HepG2 (cell line): ENCODE data around the gene ACVR1B. TPM values are rescaled to one million over a fixed set of nuclear protein-coding genes. Genes with fewer than 3 reads are reported as not detected.

Experiments
- ATAC-seq: fragments of 200-7000 bp; cut with Tn5 transposase; 3 replicates; pipeline ENCODE4 v1.9.1; 2020; ENCODE audit warnings: mild to moderate bottlenecking, moderate library complexity
- BruUV-seq: library from RNA; stranded (reverse); fragments of 400-500 nt; replicated peaks from 2 replicates; lab custom pipeline; 2021; lab: Mats Ljungman, UMichigan
- CTCF ChIA-PET: fragments of 300-600 bp; formaldehyde crosslinking; extraction: SDS; loops from one replicate; lab custom pipeline; 2021; ENCODE audit warnings: low total read pairs, inconsistent platforms, low intra/inter-chr PET ratio; lab: Yijun Ruan, JAX
- POLR2A ChIA-PET: fragments of 350-600 bp; sonication (Branson Sonifier 250); formaldehyde crosslinking; loops from one replicate; lab custom pipeline; 2020; ENCODE audit warnings: antibody characterized with exemption, inconsistent platforms; lab: Yijun Ruan, JAX
- DNase-seq: peaks from one replicate; pipeline ENCODE4 v3.0.0-alpha.2; 2015; ENCODE audit warnings: low spot score
- FAIRE-seq: peaks from 3 replicates; lab custom pipeline; 2011; peaks lifted over from hg19 to GRCh38; lab: Jason Lieb, UNC
- H2AFZ ChIP-seq: one replicate; pipeline ENCODE4 v1.6.1; 2011; ENCODE audit warnings: low read length, inconsistent platforms
- H3K27ac ChIP-seq: fragments of 300-600 bp; 3 replicates; pipeline ENCODE4 v1.8.0; 2011; ENCODE audit warnings: mixed run types, mild to moderate bottlenecking, mixed read lengths, low read length, inconsistent platforms; ENCODE audit not compliant: insufficient read depth; ENCODE audit errors: extremely low read length
- H3K27me3 ChIP-seq, 2 experiments: fragments of 200-600 bp in 1 of 2; 2 replicates in 1 of 2; 3 replicates in 1 of 2; pipeline versions ENCODE4 v1.6.0 to v1.8.0; 2011; ENCODE audit warnings: low read length in 2 of 2, mild to moderate bottlenecking in 2 of 2, moderate library complexity in 2 of 2, inconsistent platforms in 1 of 2; ENCODE audit not compliant: insufficient read depth in 2 of 2, control insufficient read depth in 1 of 2
- H3K36me3 ChIP-seq, 2 experiments: fragments of 200-600 bp in 1 of 2; replicated peaks in 1 of 2; 2 replicates in 1 of 2; 3 replicates in 1 of 2; pipeline versions ENCODE4 v1.5.1 to v1.8.0; 2011; ENCODE audit warnings: low read length in 2 of 2, inconsistent platforms in 1 of 2; ENCODE audit not compliant: insufficient read depth in 2 of 2, control insufficient read depth in 1 of 2
- H3K4me1 ChIP-seq: 2 replicates; pipeline ENCODE4 v1.5.1; 2012; ENCODE audit warnings: low read length, inconsistent platforms; ENCODE audit not compliant: insufficient read depth
- H3K4me2 ChIP-seq: 2 replicates; pipeline ENCODE4 v1.6.0; 2011; ENCODE audit warnings: low read depth, low read length, inconsistent platforms
- H3K4me3 ChIP-seq, 3 experiments: fragments of 200-600 bp in 1 of 3; sonication (generic), shearing (Covaris generic) in 1 of 3; replicated peaks in 1 of 3; 2 replicates each; pipeline ENCODE4 v1.5.1; 2011 to 2016; ENCODE audit warnings: low read length in 3 of 3, inconsistent platforms in 2 of 3, low read depth in 2 of 3, mild to moderate bottlenecking in 2 of 3, control low read depth in 1 of 3, mixed read lengths in 1 of 3; ENCODE audit not compliant: insufficient read depth in 1 of 3
- H3K79me2 ChIP-seq: one replicate; pipeline ENCODE4 v1.6.1; 2011; ENCODE audit warnings: low read length, inconsistent platforms; ENCODE audit not compliant: insufficient read depth
- H3K9ac ChIP-seq: 2 replicates; pipeline ENCODE4 v1.6.0; 2011; ENCODE audit warnings: mild to moderate bottlenecking, low read depth, low read length, inconsistent platforms; ENCODE audit not compliant: insufficient read depth
- H3K9me3 ChIP-seq: 2 replicates; pipeline ENCODE4 v1.5.1; 2012; ENCODE audit warnings: mild to moderate bottlenecking, low read length
- H4K20me1 ChIP-seq: 2 replicates; pipeline ENCODE4 v1.6.0; 2011; ENCODE audit warnings: inconsistent platforms, mild to moderate bottlenecking, low read length, moderate library complexity; ENCODE audit not compliant: insufficient read depth
- DMTF1 ChIP-seq: sonication (generic); formaldehyde crosslinking; IDR thresholded peaks from 2 replicates; pipeline ENCODE4 v1.4.0; 2020; ENCODE audit warnings: mild to moderate bottlenecking, missing genetic modification reagents
- KAT7 ChIP-seq: IDR thresholded peaks from 2 replicates; pipeline ENCODE4 v1.6.1; 2018; ENCODE audit warnings: borderline replicate concordance, missing compliant biosample characterization
- NCOA2 ChIP-seq: sonication (generic); formaldehyde crosslinking; IDR thresholded peaks from 2 replicates; pipeline ENCODE4 v1.8.0; 2022; ENCODE audit warnings: inconsistent platforms
- NR2F6 ChIP-seq, 2 experiments: IDR thresholded peaks; 2 replicates each; pipeline ENCODE4 v1.6.1; 2016; ENCODE audit warnings: antibody characterized with exemption in 1 of 2, mild to moderate bottlenecking in 1 of 2
- PBX2 ChIP-seq: IDR thresholded peaks from 2 replicates; pipeline ENCODE4 v1.6.1; 2016; ENCODE audit warnings: control low read depth
- PCBP1 ChIP-seq: fragments of 200-400 bp; formaldehyde crosslinking; IDR thresholded peaks from 2 replicates; pipeline ENCODE4 v1.6.1; 2017; ENCODE audit warnings: mild to moderate bottlenecking, low read depth, low read length, borderline replicate concordance
- POLR2A ChIP-seq, 2 experiments: IDR thresholded peaks; 2 replicates each; pipeline ENCODE4 v1.6.1; 2011; ENCODE audit warnings: low read depth in 2 of 2, low read length in 2 of 2, mild to moderate bottlenecking in 1 of 2, moderate library complexity in 1 of 2; ENCODE audit not compliant: insufficient read depth in 1 of 2
- RAD51 ChIP-seq: fragments of 450-650 bp; IDR thresholded peaks from 2 replicates; pipeline ENCODE4 v1.6.1; 2016; ENCODE audit warnings: borderline replicate concordance
- RNF2 ChIP-seq: fragments of 450-650 bp; conservative IDR thresholded peaks from 2 replicates; pipeline ENCODE4 v1.6.1; 2016; ENCODE audit warnings: low read depth
- RORA ChIP-seq: sonication (generic); formaldehyde crosslinking; IDR thresholded peaks from 2 replicates; pipeline ENCODE4 v1.5.0; 2020; ENCODE audit warnings: mild to moderate bottlenecking, missing genetic modification reagents, moderate library complexity
- SP1 ChIP-seq, 2 experiments: fragments of 450-650 bp in 1 of 2; sonication (generic) in 1 of 2; formaldehyde crosslinking in 1 of 2; IDR thresholded peaks; 2 replicates each; pipeline versions ENCODE4 v1.4.0 to v1.6.1; 2016 to 2020; ENCODE audit warnings: missing genetic modification reagents in 1 of 2
- TAF1 ChIP-seq: sonication (generic); formaldehyde crosslinking; IDR thresholded peaks from 2 replicates; pipeline ENCODE4 v1.4.0; 2020; ENCODE audit warnings: missing genetic modification reagents
- YEATS2 ChIP-seq: sonication (generic); formaldehyde crosslinking; IDR thresholded peaks from 2 replicates; pipeline ENCODE4 v1.4.0; 2020; ENCODE audit warnings: missing genetic modification reagents, borderline replicate concordance
- ZMAT3 ChIP-seq: sonication (generic); formaldehyde crosslinking; conservative IDR thresholded peaks from 2 replicates; pipeline ENCODE4 v1.7.0; 2021; ENCODE audit warnings: missing genetic modification reagents
- ZNF10 ChIP-seq: sonication (generic); formaldehyde crosslinking; IDR thresholded peaks from 2 replicates; pipeline ENCODE4 v1.4.0; 2020; ENCODE audit warnings: mild to moderate bottlenecking, low read depth, missing genetic modification reagents, borderline replicate concordance
- ZNF280B ChIP-seq: sonication (generic); formaldehyde crosslinking; IDR thresholded peaks from 2 replicates; pipeline ENCODE4 v1.5.0; 2020; ENCODE audit warnings: missing genetic modification reagents, mild to moderate bottlenecking, borderline replicate concordance
- ZNF761 ChIP-seq: sonication (generic); formaldehyde crosslinking; conservative IDR thresholded peaks from 2 replicates; pipeline ENCODE4 v1.4.0; 2020; ENCODE audit warnings: mild to moderate bottlenecking, missing genetic modification reagents
- WGBS: methylation state at CpG from one replicate; pipeline ENCODE4 v1.1.6; 2017; ENCODE audit warnings: low lambda C conversion rate; 5-methylcytosine and 5-hydroxymethylcytosine counted together
- in situ Hi-C: cut with HindIII; loops from 2 replicates; pipeline ENCODE4 v1.10.0; 2017; ENCODE audit warnings: low pct_unique_long_range_greater_than_20kb; ENCODE audit not compliant: extremely low pct_ligation_motif_present
- intact Hi-C: fragments of 100-400 bp; cut with micrococcal nuclease; formaldehyde crosslinking; loops from one replicate; pipeline ENCODE4 v1.10.0; 2022; ENCODE audit not compliant: unreplicated experiment
- polyA plus RNA-seq, 8 experiments: library from polyadenylated mRNA; depleted of rRNA in 3 of 8; stranded (reverse) in 7 of 8; unstranded in 1 of 8; fragments of >200 nt; fragmentation: Illumina TruSeq in 4 of 8; extraction: Trizol in 4 of 8; gene quantifications; 2 replicates each; pipeline versions ENCODE4 v1.2.1 to v1.2.3, GENCODE V29; 2011 to 2016; ENCODE audit warnings: low read depth in 4 of 8, missing spikeins in 1 of 8, mixed read lengths in 1 of 8; ENCODE audit not compliant: insufficient read depth in 1 of 8
- total RNA-seq, 5 experiments: library from RNA; depleted of rRNA; stranded (reverse); fragments of >200 nt; fragmentation: Illumina TruSeq; extraction: Trizol; gene quantifications; 2 replicates each; pipeline ENCODE4 v1.2.3, GENCODE V29; 2016; ENCODE audit warnings: low read depth in 1 of 5

The ACVR1B gene
- total and polyA plus RNA-seq, 2 of the 13 experiments (the other 11 are each of a cell fraction or from before 2014, with no cell fraction given), result 8.9 to 12.1 TPM

- H3K36me3 ChIP-seq, result peaks cover 4 to 6% of the 10 kb centered on the region in 2 experiments; a peak in 2 of 5 replicates
- in situ Hi-C loops (no loop called here), intact Hi-C loops (no loop called here)
- H3K4me2 ChIP-seq, result peak overlapping the region; percentile 86
- FAIRE-seq (peak; percentile 61), DNase-seq (peak; percentile 72), ATAC-seq (peak; percentile 84)
- 0 out of 5 replicates have a peak, but pooled peaks cover 0 to 1% of the 10 kb centered on the region in 2 experiments for H3K27me3 ChIP-seq
- H3K9ac ChIP-seq, result peak overlapping the region; percentile 66
- peak overlapping the region; percentile 62 for H3K27ac ChIP-seq
- H3K4me1 ChIP-seq, result peaks cover 49% of the 10 kb centered on the region
- WGBS, result 42% methylated on average over 2 of the region's 11 CpGs
- no peak overlapping the region for H2AFZ ChIP-seq
- BruUV-seq, result no TSS peak
- ChIA-PET CTCF (interaction anchor here (0.7 kb wide), 1 partner anchor 11 kb away, joined by 3 read pairs; no protein-coding TSS in a partner anchor), POLR2A (interaction anchor here (0.7 to 3.2 kb wide), 8 partner anchors 9 to 73 kb away, joined by 3 to 45 read pairs (median 8); partner anchors contain the start of gene NR4A1)
- no peaks in the 10 kb centered on the region for H3K79me2 ChIP-seq
- H3K4me3 ChIP-seq, result peak overlapping the region; percentile 19 to 64 (median 50); a peak in 5 of 6 replicates
- H4K20me1 ChIP-seq, result no peaks in the 10 kb centered on the region
- no peaks in the 10 kb centered on the region for H3K9me3 ChIP-seq
- no peak for TF ChIP-seq PCBP1
- TF ChIP-seq ZNF10 (CRISPR knock-in tag), result no peak
- TF ChIP-seq RNF2, result no peak
- 0 out of 2 replicates have a peak, but pooled peaks have one; percentile 33 for TF ChIP-seq TAF1 (CRISPR knock-in tag)
- TF ChIP-seq RORA (CRISPR knock-in tag), result no peak
- TF ChIP-seq PBX2 (CRISPR knock-in tag), result no peak
- TF ChIP-seq POLR2A (IDR thresholded peaks at IDR 0.05; ENCODE audit: insufficient read depth in 1 of 2, low read depth in 2 of 2, low read length in 2 of 2), result peak in 1 of 2 experiments; percentile 47; a peak in 2 of 4 replicates
- TF ChIP-seq NCOA2 (CRISPR knock-in tag), result 0 out of 2 replicates have a peak, but pooled peaks have one; percentile 33
- no peak for TF ChIP-seq SP1 (IDR thresholded peaks at IDR 0.05)
- TF ChIP-seq SP1 (CRISPR knock-in tag; IDR thresholded peaks at IDR 0.05), result peak; percentile 45; the same call in 1 of the 2 replicates
- TF ChIP-seq ZNF761 (CRISPR knock-in tag), result 0 out of 2 replicates have a peak, but pooled peaks have one; percentile 58
- 0 out of 2 replicates have a peak, but pooled peaks have one; percentile 31 for TF ChIP-seq ZMAT3 (CRISPR knock-in tag)
- TF ChIP-seq ZNF280B, result no peak
- TF ChIP-seq NR2F6 (IDR thresholded peaks at IDR 0.05), result no peak
- TF ChIP-seq NR2F6 (CRISPR knock-in tag; IDR thresholded peaks at IDR 0.05), result 0 out of 2 replicates have a peak, but pooled peaks have one; percentile 18
- TF ChIP-seq DMTF1 (CRISPR knock-in tag), result no peak
- TF ChIP-seq RAD51, result no peak
- no peak for TF ChIP-seq YEATS2 (CRISPR knock-in tag)
- TF ChIP-seq KAT7, result 0 out of 2 replicates have a peak, but pooled peaks have one; percentile 27
Observed at GRCh38 chr12:52010152-52010622, 58.7 kb downstream of the ACVR1B start.
